Neural progenitor cell (in vitro differentiated cells): ENCODE measurements around the gene CHAF1A.

Experiments
- EZH2 ChIP-seq: fragments of 200-600 bp; sonication (generic); IDR thresholded peaks from 2 replicates; pipeline ENCODE4 v1.6.1; 2017; ENCODE audit warnings: antibody characterized with exemption, mild to moderate bottlenecking, moderate library complexity
- TF ChIP-seq, protein P1 (sequence below): fragments of 200-600 bp; sonication (generic); IDR thresholded peaks from 2 replicates; pipeline ENCODE4 v1.5.1; 2017; ENCODE audit warnings: antibody characterized with exemption, mild to moderate bottlenecking

DNA sequence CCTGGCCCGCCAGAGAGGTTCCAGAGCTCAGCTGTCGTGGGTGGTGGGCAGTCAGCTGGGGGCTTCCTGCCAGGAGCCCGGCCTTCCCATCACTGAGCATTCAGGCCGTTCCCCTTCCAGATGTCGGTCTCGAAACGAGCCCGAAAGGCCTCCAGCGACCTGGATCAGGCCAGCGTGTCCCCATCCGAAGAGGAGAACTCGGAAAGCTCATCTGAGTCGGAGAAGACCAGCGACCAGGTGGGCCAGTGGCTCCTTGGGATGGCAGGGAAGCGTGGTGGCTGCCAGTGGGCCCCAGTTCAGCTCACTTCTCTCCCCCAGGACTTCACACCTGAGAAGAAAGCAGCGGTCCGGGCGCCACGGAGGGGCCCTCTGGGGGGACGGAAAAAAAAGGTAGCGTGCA is 89.0 kb downstream of the CHAF1A start:
- TF ChIP-seq EZH2 = no peak
- TF ChIP-seq, protein P1, sequence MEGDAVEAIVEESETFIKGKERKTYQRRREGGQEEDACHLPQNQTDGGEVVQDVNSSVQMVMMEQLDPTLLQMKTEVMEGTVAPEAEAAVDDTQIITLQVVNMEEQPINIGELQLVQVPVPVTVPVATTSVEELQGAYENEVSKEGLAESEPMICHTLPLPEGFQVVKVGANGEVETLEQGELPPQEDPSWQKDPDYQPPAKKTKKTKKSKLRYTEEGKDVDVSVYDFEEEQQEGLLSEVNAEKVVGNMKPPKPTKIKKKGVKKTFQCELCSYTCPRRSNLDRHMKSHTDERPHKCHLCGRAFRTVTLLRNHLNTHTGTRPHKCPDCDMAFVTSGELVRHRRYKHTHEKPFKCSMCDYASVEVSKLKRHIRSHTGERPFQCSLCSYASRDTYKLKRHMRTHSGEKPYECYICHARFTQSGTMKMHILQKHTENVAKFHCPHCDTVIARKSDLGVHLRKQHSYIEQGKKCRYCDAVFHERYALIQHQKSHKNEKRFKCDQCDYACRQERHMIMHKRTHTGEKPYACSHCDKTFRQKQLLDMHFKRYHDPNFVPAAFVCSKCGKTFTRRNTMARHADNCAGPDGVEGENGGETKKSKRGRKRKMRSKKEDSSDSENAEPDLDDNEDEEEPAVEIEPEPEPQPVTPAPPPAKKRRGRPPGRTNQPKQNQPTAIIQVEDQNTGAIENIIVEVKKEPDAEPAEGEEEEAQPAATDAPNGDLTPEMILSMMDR = no peak
